Erythroblast (primary cell): Measurements from ENCODE around the gene ZSWIM6.
A peak's percentile ranks its signal among the peaks of the same experiment; 100 is the strongest.

Experiments
- DNase-seq, 2 experiments: peaks; one replicate each; lab custom pipeline; 2025; lab: John Stamatoyannopoulos, UW
- GATA1 ChIP-seq: IDR thresholded peaks from 2 replicates; pipeline ENCODE4 v1.6.1; 2011; ENCODE audit warnings: low read depth, mild to moderate bottlenecking, control low read depth, low read length, moderate library complexity
- POLR2A ChIP-seq: IDR thresholded peaks from 2 replicates; pipeline ENCODE4 v1.6.1; 2011; ENCODE audit warnings: mild to moderate bottlenecking, low read length

Gene ZSWIM6

DNA sequence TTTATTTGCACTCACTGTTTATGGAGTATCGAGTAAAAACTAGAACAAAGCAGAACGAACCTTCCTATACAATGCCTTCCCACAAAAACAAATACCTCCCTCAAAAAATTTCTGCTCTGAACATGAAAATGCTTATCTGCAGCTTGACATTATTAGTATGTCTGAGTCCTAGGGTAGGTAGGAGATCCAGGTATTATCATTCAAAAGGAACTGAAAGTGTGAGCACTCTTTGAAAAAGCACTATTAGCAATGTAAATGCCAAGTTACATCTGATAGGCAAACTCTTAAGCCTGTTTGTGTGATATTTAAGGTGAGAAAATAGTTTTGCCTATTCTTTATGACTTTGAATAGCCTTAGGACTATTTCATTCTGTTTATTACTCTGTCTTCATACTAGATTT, 47.6 kb downstream of the ZSWIM6 start:
- TF ChIP-seq POLR2A (no peak), GATA1 (no peak)
- no peak for DNase-seq

DNA sequence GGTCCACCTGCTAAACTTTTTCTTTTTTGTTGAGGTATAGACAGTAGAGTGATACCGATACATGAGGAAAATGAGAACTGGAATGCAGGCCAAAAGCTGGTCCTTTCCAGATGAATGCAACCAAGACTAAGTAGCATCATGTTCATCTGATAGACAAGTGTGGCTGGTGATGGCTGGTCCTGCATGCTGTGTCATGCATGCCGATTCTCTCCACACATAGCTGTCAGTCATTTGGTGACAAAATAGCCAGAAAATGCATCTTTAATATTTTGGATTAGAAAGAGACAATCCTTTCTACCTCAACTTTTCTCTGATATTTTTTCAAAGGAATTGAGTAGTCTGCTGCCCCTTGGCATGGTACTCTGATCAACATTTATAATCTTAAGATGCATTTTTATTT, 49.9 kb downstream of the ZSWIM6 start:
- DNase-seq = no peak
- TF ChIP-seq POLR2A = no peak
- no peak for TF ChIP-seq GATA1

DNA sequence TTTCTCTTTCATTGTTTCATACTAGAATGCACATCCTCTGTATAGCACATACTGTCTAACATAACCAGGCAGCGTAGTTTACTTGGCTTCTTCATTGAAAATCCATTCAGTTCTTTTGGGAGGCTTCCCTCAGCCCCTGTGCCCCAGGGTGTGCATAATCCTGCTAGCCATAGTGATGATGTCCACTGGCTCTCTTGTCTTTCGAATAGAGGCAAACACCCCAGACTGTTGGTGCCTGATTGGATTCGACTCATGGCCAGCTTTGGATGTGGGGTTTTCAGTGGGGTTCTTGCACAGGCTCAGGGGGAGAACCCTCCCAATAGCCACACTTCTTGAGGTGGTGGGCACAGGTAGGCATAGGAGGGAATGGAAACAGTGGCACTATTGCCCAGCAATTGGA, 53.6 kb downstream of the ZSWIM6 start:
- TF ChIP-seq POLR2A (no peak), GATA1 (no peak)
- DNase-seq = no peak

DNA sequence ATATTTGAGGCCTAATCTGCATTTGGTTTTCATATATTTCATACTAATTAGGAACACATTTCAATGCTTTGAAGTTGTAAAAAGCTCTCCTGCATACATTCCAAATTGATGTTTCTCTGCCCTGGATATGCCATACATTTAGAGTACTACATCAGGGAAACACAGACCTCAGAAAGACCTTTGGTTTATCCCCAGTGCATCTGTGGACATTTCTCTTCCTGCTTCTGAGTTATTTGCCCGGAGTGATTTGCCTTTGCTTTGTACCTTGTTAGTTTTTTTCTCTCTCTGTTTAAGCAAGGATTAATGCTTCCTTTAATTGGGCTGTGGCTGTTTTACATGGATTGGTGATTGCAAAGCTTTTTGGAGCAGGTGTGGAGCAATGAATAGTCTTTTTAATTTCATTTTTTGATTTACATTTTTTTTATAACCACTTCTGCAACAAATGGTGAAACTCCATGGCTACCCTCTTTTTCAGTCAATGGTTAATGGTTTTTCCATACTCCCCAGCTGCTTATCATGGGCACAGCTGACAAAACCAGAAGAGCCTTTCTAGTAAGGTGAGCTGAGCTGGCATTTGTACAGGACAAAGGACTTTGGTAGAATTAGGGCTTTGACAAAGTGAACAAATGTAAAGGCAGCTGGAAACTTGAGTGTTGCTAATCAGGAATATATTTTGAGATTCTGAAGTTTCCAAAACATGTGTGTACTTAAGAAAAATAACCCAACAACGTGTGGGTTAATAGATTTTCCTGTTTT, 54.2 kb downstream of the ZSWIM6 start:
- DNase-seq = no peak
- no peak for TF ChIP-seq POLR2A
- no peak for TF ChIP-seq GATA1

GRCh38 chr5:61389609-61390008, 57.6 kb downstream of the ZSWIM6 start:
- DNase-seq = no peak
- TF ChIP-seq GATA1 (no peak), POLR2A (no peak)

GRCh38 chr5:61394078-61394704, 62.1 kb downstream of the ZSWIM6 start:
- no peak for TF ChIP-seq POLR2A
- TF ChIP-seq GATA1 = no peak
- no peak for DNase-seq

DNA sequence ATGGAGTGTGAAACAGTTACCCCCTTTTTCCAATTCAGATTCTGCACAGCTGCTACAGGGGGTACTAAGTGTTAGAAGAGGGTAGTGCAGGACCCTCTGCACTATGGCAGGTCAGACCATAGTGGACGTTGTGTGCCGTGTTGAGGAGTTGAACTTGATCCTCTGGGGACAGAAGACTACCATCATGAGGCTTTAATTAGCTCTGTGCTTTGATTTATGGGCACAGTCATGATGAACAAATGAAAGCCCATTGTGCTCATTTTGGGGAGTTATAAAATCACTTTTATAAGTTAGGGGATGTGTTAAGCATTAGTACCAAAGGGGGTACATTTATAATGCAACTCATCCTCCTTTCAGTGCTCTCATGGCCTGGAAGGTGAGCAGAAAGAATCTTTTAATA, 62.7 kb downstream of the ZSWIM6 start:
- DNase-seq = no peak
- TF ChIP-seq POLR2A (no peak), GATA1 (no peak)

DNA sequence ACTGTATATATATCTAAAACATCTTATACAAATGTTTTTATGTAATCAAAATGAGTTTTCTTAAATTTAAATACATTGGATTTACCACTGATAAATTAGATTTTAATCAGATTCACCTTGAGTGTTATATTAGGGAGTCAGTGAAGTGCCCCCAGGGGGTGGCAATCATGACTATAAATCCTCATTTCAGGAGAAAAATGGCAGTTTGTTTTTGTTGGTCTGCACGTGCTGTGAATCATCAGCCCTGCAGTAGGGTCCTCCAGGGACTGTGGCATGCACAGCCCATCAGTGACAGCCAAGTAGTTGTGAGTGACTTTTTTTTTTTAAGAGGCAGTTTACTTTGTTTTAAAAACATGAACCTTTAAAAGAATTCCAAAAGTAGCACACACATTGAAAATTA, 65.2 kb downstream of the ZSWIM6 start:
- DNase-seq = no peak
- TF ChIP-seq POLR2A (no peak), GATA1 (no peak)

DNA sequence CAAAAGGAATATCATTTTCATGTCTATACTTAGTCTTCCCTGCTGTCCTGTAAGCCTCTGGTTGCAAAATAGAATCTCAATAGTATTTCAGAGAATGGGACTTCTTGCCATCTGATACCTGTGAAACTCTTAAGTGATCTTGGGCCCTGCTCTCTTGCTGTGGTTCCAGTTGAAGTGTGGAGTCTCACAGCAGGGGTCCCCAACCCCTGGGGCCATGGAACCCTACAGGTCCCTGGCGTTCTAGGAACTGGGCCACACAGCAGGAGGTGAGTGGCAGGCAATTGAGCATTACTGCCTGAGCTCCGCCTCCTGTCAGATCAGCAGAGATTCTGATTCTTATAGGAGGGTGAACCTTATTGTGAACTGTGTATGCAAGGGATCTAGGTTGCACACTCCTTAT, 65.9 kb downstream of the ZSWIM6 start:
- TF ChIP-seq POLR2A = no peak
- no peak for TF ChIP-seq GATA1
- no peak for DNase-seq

- DNase-seq = no peak
- no peak for TF ChIP-seq POLR2A
These were observed 66.4 kb downstream of the ZSWIM6 start for GRCh38 chr5:61398440-61398839.

DNA sequence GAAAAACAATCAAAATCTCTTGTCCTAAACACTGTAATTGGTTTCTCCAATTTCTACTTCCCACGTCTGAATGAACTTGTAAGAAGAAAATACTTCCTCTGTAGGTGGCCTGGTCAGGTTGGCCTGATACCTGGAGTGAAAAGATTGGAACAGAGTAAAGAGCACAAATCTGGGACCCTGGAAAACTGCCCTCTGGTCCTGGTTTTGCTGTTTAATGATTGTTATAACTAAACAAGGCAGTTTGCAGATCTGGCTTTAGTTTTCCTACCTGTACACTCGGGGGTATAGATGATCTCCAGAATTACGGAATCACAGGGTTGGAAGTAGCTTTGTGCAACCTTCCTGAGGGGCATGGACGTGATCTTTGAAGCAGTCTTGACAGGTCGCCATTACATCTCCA, 67.6 kb downstream of the ZSWIM6 start:
- DNase-seq = no peak
- TF ChIP-seq POLR2A = no peak
- TF ChIP-seq GATA1 = no peak

DNA sequence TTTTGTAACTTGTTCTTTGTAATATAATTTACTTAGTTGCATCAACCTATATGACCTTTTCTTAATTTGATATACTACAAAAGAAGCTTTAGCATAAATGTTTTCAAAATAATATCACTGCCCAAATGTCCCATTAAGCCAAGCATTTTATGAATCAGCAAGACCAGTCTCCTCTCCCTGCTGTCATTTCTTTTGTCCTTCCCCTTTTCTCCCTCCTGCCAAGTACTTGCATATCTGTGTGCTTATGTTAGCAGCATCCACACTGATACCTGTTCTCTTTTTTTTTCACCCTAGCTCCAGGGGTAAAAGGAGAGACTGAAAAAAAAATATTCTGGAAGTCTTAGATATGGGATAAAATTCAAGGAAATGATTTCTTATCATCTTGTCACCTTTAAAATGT, 69.7 kb downstream of the ZSWIM6 start:
- peak in 1 of 2 experiments; percentile 3 for DNase-seq
- TF ChIP-seq POLR2A (no peak), GATA1 (no peak)

DNA sequence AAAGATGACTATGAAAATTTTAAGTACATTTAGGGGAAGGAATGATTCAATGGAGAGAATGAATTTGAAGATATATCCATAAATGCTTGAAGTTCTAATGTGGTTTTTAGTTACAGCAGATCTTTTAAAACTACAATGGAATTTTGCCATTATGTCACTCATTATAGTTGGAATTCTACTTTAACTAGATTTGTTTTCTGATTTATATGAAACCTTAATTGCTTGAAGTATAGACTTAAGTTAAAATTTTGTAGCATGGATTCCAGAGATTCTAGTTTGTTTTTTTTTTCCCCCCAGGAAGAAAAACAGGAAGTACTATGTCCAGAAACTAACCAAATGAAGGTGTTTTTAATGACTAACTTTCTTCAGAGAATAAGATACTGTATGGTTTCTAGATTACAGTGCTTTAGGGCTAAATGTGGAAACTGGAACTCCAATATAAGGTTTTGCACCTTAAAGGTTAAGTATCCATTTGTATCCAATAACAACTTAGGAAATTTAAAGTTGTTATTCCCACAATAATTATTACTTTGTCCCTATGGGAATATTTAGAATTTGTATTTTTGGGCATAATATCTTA, 70.3 kb downstream of the ZSWIM6 start:
- no peak for TF ChIP-seq POLR2A
- TF ChIP-seq GATA1 = no peak
- DNase-seq = no peak
